Neural cell (in vitro differentiated cells): ENCODE measurements around the gene CNTNAP2. TPM values are rescaled to one million over a fixed set of nuclear protein-coding genes. Genes with fewer than 3 reads are reported as not detected.

Experiments used
- H2AFZ ChIP-seq: fragments of 200-600, 300-800 bp; sonication (generic), shearing (Covaris generic); 2 replicates; pipeline ENCODE4 v1.6.0; 2014; ENCODE audit warnings: low read depth, mild to moderate bottlenecking, antibody characterized with exemption, low read length, moderate library complexity
- H3F3A ChIP-seq: fragments of 200-600 bp; shearing (Covaris generic); 2 replicates; pipeline ENCODE4 v1.6.1; 2016; ENCODE audit warnings: mild to moderate bottlenecking, moderate library complexity, mixed read lengths, antibody characterized with exemption, low read length; ENCODE audit not compliant: insufficient read depth, poor library complexity, severe bottlenecking
- H3K27ac ChIP-seq: fragments of 200-600, 300-800 bp; sonication (generic), shearing (Covaris generic); 2 replicates; pipeline ENCODE4 v1.5.1; 2014; ENCODE audit warnings: mild to moderate bottlenecking, low read length, moderate library complexity
- H3K27me3 ChIP-seq: fragments of 300-800, 200-600 bp; sonication (generic), shearing (Covaris generic); 2 replicates; pipeline ENCODE4 v1.6.0; 2014; ENCODE audit warnings: mild to moderate bottlenecking, low read depth, low read length, moderate library complexity; ENCODE audit not compliant: insufficient read depth
- H3K36me3 ChIP-seq: fragments of 300-800, 200-600 bp; sonication (generic), shearing (Covaris generic); 2 replicates; pipeline ENCODE4 v1.5.1; 2014; ENCODE audit warnings: mild to moderate bottlenecking, antibody characterized with exemption, low read length, moderate library complexity; ENCODE audit not compliant: insufficient read depth
- H3K4me2 ChIP-seq: fragments of 300-800, 200-600 bp; sonication (generic), shearing (Covaris generic); 2 replicates; pipeline ENCODE4 v1.6.0; 2014; ENCODE audit warnings: mild to moderate bottlenecking, low read length
- H3K4me3 ChIP-seq: fragments of 300-800, 200-600 bp; sonication (generic), shearing (Covaris generic); 2 replicates; pipeline ENCODE4 v1.5.1; 2014; ENCODE audit warnings: mild to moderate bottlenecking, low read length, moderate library complexity
- H3K79me2 ChIP-seq: fragments of 200-600 bp; shearing (Covaris generic); replicated peaks from 2 replicates; pipeline ENCODE4 v1.6.0; 2014; ENCODE audit warnings: mild to moderate bottlenecking, low read length, moderate library complexity; ENCODE audit not compliant: insufficient read depth
- H3K9ac ChIP-seq: fragments of 300-800, 200-600 bp; sonication (generic), shearing (Covaris generic); 2 replicates; pipeline ENCODE4 v1.6.1; 2016; ENCODE audit warnings: mild to moderate bottlenecking, low read length, mixed read lengths
- H3K9me2 ChIP-seq: fragments of 200-600 bp; shearing (Covaris generic); 2 replicates; pipeline ENCODE4 v1.6.1; 2016; ENCODE audit warnings: mild to moderate bottlenecking, low read length, mixed read lengths; ENCODE audit not compliant: insufficient read depth
- H3K9me3 ChIP-seq: fragments of 200-600, 300-800 bp; sonication (generic), shearing (Covaris generic); 2 replicates; pipeline ENCODE4 v1.6.1; 2016; ENCODE audit warnings: mild to moderate bottlenecking, mixed run types, low read length, moderate library complexity, mixed read lengths
- H4K20me1 ChIP-seq: fragments of 200-600 bp; shearing (Covaris generic); 2 replicates; pipeline ENCODE4 v1.6.1; 2016; ENCODE audit warnings: mild to moderate bottlenecking, mixed run types; ENCODE audit not compliant: insufficient read depth
- EP300 ChIP-seq: fragments of 450-650 bp; conservative IDR thresholded peaks from 2 replicates; pipeline ENCODE4 v1.6.1; 2014; ENCODE audit warnings: antibody characterized with exemption, mild to moderate bottlenecking, moderate library complexity; ENCODE audit not compliant: poor library complexity, severe bottlenecking
- EZH2 ChIP-seq: fragments of 200-600, 300-800 bp; shearing (Covaris generic), sonication (generic); IDR thresholded peaks from 2 replicates; pipeline ENCODE4 v1.6.1; 2014; ENCODE audit warnings: antibody characterized with exemption, low read length, borderline replicate concordance, mild to moderate bottlenecking; ENCODE audit not compliant: insufficient read depth, poor library complexity, severe bottlenecking
- MXI1 ChIP-seq: fragments of 450-650 bp; conservative IDR thresholded peaks from 2 replicates; pipeline ENCODE4 v1.6.1; 2014; ENCODE audit warnings: antibody characterized with exemption, mild to moderate bottlenecking; ENCODE audit not compliant: poor library complexity, severe bottlenecking
- POLR2AphosphoS5 ChIP-seq: IDR thresholded peaks from 2 replicates; pipeline ENCODE4 v1.6.1; 2012
- RAD21 ChIP-seq: fragments of 450-650 bp; conservative IDR thresholded peaks from 2 replicates; pipeline ENCODE4 v1.6.1; 2014; ENCODE audit warnings: antibody characterized with exemption, mild to moderate bottlenecking, moderate library complexity
- SMC3 ChIP-seq: fragments of 450-650 bp; conservative IDR thresholded peaks from 2 replicates; pipeline ENCODE4 v1.6.1; 2014; ENCODE audit warnings: antibody characterized with exemption, mild to moderate bottlenecking, moderate library complexity; ENCODE audit not compliant: poor library complexity
- TAF1 ChIP-seq: IDR thresholded peaks from 2 replicates; pipeline ENCODE4 v1.6.1; 2012; ENCODE audit warnings: low read depth
- polyA plus RNA-seq: library from polyadenylated mRNA; depleted of rRNA; stranded (reverse); fragments of >200 nt; gene quantifications from 2 replicates; pipeline ENCODE4 v1.2.3, GENCODE V29; 2014
- TF ChIP-seq, protein P1 (sequence below): IDR thresholded peaks from 2 replicates; pipeline ENCODE4 v1.6.1; 2012; ENCODE audit warnings: borderline replicate concordance
- TF ChIP-seq, protein P2 (sequence below): fragments of 450-650 bp; IDR thresholded peaks from 2 replicates; pipeline ENCODE4 v1.5.1; 2014; ENCODE audit warnings: antibody characterized with exemption, mild to moderate bottlenecking, moderate library complexity; ENCODE audit not compliant: poor library complexity, severe bottlenecking

Gene CNTNAP2
- polyA plus RNA-seq, 1 donor from 2014 or later: 276 TPM

DNA sequence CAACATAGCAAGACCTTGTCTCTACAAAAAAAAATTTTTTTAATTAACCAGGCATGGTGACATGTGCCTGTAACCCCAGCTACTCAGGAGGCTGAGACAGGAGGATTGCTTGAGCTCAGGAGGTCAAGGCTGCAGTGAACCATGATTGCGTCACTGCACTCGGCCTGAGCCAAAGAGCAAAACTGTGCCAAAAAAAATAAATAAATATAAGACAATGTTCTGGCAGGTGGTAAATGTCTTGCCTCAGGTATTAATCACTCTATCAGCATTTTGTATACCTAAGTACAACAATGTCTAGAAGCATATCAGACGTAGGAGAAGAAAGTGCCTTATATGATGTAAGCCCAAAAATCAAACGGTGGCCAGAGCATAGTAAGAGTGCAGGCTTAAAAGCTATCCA, 2046.2 kb downstream of the CNTNAP2 start:
- Histone ChIP-seq H3K4me2 (no peak overlapping the region), H3F3A (no peaks in the 10 kb centered on the region), H3K9me3 (no peaks in the 10 kb centered on the region), H3K27me3 (no peaks in the 10 kb centered on the region), H4K20me1 (no peaks in the 10 kb centered on the region), H3K36me3 (no peaks in the 10 kb centered on the region), H3K4me3 (no peak overlapping the region), H3K9me2 (no peaks in the 10 kb centered on the region), H3K79me2 (no peaks in the 10 kb centered on the region), H2AFZ (no peak overlapping the region), H3K9ac (no peak overlapping the region), H3K27ac (peak overlapping the region; percentile 14)
- TF ChIP-seq TAF1: no peak
- no peak for TF ChIP-seq EZH2
- no peak for TF ChIP-seq MXI1
- TF ChIP-seq SMC3: no peak
- TF ChIP-seq, protein P1, sequence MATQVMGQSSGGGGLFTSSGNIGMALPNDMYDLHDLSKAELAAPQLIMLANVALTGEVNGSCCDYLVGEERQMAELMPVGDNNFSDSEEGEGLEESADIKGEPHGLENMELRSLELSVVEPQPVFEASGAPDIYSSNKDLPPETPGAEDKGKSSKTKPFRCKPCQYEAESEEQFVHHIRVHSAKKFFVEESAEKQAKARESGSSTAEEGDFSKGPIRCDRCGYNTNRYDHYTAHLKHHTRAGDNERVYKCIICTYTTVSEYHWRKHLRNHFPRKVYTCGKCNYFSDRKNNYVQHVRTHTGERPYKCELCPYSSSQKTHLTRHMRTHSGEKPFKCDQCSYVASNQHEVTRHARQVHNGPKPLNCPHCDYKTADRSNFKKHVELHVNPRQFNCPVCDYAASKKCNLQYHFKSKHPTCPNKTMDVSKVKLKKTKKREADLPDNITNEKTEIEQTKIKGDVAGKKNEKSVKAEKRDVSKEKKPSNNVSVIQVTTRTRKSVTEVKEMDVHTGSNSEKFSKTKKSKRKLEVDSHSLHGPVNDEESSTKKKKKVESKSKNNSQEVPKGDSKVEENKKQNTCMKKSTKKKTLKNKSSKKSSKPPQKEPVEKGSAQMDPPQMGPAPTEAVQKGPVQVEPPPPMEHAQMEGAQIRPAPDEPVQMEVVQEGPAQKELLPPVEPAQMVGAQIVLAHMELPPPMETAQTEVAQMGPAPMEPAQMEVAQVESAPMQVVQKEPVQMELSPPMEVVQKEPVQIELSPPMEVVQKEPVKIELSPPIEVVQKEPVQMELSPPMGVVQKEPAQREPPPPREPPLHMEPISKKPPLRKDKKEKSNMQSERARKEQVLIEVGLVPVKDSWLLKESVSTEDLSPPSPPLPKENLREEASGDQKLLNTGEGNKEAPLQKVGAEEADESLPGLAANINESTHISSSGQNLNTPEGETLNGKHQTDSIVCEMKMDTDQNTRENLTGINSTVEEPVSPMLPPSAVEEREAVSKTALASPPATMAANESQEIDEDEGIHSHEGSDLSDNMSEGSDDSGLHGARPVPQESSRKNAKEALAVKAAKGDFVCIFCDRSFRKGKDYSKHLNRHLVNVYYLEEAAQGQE: no peak
- no peak for TF ChIP-seq EP300
- no peak for TF ChIP-seq POLR2AphosphoS5
- TF ChIP-seq, protein P2, sequence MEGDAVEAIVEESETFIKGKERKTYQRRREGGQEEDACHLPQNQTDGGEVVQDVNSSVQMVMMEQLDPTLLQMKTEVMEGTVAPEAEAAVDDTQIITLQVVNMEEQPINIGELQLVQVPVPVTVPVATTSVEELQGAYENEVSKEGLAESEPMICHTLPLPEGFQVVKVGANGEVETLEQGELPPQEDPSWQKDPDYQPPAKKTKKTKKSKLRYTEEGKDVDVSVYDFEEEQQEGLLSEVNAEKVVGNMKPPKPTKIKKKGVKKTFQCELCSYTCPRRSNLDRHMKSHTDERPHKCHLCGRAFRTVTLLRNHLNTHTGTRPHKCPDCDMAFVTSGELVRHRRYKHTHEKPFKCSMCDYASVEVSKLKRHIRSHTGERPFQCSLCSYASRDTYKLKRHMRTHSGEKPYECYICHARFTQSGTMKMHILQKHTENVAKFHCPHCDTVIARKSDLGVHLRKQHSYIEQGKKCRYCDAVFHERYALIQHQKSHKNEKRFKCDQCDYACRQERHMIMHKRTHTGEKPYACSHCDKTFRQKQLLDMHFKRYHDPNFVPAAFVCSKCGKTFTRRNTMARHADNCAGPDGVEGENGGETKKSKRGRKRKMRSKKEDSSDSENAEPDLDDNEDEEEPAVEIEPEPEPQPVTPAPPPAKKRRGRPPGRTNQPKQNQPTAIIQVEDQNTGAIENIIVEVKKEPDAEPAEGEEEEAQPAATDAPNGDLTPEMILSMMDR: no peak
- no peak for TF ChIP-seq RAD21

DNA sequence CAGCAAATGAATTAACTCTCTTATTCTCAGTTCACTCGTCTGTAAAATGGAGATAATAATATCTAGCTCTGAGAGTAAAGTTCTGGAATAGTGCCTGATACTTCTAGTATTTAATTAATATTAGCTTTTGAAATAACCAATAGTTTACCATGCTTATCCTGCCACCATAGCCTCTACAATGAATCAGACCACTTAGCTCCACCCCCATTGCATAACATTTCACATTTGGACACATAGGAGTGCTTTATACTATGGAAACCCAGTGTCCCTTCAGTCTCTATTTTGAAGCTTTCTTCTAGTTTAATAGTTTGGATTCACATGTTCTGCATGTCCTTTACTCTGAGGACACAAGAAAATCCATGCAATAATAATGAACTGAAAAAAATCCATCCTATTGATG, 2046.6 kb downstream of the CNTNAP2 start:
- Histone ChIP-seq H4K20me1 (no peaks in the 10 kb centered on the region), H3K36me3 (no peaks in the 10 kb centered on the region), H3K79me2 (no peaks in the 10 kb centered on the region), H3K4me3 (no peak overlapping the region), H2AFZ (no peak overlapping the region), H3K27ac (peak overlapping the region; percentile 14), H3K27me3 (no peaks in the 10 kb centered on the region), H3K9me2 (no peaks in the 10 kb centered on the region), H3K9me3 (no peaks in the 10 kb centered on the region), H3F3A (no peaks in the 10 kb centered on the region), H3K4me2 (no peak overlapping the region), H3K9ac (no peak overlapping the region)
- TF ChIP-seq, protein P1: no peak
- TF ChIP-seq, protein P2: no peak
- no peak for TF ChIP-seq MXI1
- TF ChIP-seq EZH2: no peak
- TF ChIP-seq RAD21: no peak
- TF ChIP-seq EP300: no peak
- TF ChIP-seq SMC3: no peak
- TF ChIP-seq TAF1: no peak
- no peak for TF ChIP-seq POLR2AphosphoS5
